ENCODE measurements around the gene RBBP9. TPM values are rescaled to one million over a fixed set of nuclear protein-coding genes. Genes with fewer than 3 reads are reported as not detected.

Gene RBBP9
- total RNA-seq, 1 donor from 2014 or later: 23.6 TPM

DNA sequence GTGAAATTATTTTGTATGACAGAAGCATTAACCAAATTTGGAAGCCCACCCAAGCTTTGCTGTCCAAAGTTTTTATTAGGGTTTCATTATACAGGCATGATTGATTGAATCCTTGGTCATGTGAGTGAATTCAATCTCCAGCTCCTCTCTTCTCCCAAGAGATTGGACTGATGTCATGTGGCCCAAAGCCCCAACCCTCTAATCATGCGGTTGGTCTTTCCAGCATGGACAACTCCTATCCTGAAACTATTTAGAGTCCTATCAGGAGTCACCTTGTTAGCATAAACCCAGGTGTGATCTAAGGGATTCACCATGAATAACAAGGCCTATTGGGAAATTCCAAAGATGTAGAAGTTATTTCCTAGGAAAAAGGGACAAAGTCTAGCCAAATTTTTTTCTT lies 19.2 kb downstream of the RBBP9 start:
- peaks cover 3% of the 10 kb centered on the region for H3K36me3 Mint-ChIP-seq (ENCODE audit: low read depth)
- no peaks in the 10 kb centered on the region for H3K27me3 Mint-ChIP-seq (ENCODE audit: low read depth)
- H3K9me3 Mint-ChIP-seq: no peaks in the 10 kb centered on the region

DNA sequence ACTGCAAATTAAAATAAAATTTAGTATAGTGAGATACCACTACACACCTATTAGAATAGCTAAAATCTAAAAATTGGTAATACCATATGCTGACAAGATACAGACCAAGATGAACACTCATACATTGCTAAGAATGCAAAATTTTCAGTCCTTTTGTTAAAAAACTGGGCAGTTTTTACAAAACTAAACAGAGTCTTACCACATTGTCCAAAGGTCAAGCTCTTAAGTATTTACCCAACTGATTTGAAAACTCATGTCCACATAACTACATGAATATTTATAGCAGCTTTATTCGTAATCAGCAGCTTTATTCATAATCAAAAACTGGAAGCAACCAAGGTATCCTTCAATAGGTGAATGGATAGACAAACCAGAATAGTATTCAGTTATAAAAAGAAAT lies 19.8 kb downstream of the RBBP9 start:
- H3K9me3 Mint-ChIP-seq: no peaks in the 10 kb centered on the region
- TF ChIP-seq, protein P1, sequence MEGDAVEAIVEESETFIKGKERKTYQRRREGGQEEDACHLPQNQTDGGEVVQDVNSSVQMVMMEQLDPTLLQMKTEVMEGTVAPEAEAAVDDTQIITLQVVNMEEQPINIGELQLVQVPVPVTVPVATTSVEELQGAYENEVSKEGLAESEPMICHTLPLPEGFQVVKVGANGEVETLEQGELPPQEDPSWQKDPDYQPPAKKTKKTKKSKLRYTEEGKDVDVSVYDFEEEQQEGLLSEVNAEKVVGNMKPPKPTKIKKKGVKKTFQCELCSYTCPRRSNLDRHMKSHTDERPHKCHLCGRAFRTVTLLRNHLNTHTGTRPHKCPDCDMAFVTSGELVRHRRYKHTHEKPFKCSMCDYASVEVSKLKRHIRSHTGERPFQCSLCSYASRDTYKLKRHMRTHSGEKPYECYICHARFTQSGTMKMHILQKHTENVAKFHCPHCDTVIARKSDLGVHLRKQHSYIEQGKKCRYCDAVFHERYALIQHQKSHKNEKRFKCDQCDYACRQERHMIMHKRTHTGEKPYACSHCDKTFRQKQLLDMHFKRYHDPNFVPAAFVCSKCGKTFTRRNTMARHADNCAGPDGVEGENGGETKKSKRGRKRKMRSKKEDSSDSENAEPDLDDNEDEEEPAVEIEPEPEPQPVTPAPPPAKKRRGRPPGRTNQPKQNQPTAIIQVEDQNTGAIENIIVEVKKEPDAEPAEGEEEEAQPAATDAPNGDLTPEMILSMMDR (conservative IDR thresholded peaks at IDR 0.05): no peak
- H3K4me1 Mint-ChIP-seq: no peaks in the 10 kb centered on the region
- H3K27me3 Mint-ChIP-seq (ENCODE audit: low read depth): no peaks in the 10 kb centered on the region
- no peak overlapping the region for H3K4me3 Mint-ChIP-seq
- DNase-seq (ENCODE audit: low read depth, low spot score): no peak
- peaks cover 3% of the 10 kb centered on the region for H3K36me3 Mint-ChIP-seq (ENCODE audit: low read depth)
- no peak overlapping the region for H3K27ac Mint-ChIP-seq (ENCODE audit: unreplicated experiment)

More for the DNA sequence above, 19.2 kb downstream of the RBBP9 start:
- Mint-ChIP-seq H3K27ac (ENCODE audit: unreplicated experiment) (peak overlapping the region; percentile 67), H3K4me1 (no peaks in the 10 kb centered on the region), H3K4me3 (no peak overlapping the region)
- DNase-seq (ENCODE audit: low read depth, low spot score): no peak
- TF ChIP-seq, protein P1 (conservative IDR thresholded peaks at IDR 0.05): no peak

DNA sequence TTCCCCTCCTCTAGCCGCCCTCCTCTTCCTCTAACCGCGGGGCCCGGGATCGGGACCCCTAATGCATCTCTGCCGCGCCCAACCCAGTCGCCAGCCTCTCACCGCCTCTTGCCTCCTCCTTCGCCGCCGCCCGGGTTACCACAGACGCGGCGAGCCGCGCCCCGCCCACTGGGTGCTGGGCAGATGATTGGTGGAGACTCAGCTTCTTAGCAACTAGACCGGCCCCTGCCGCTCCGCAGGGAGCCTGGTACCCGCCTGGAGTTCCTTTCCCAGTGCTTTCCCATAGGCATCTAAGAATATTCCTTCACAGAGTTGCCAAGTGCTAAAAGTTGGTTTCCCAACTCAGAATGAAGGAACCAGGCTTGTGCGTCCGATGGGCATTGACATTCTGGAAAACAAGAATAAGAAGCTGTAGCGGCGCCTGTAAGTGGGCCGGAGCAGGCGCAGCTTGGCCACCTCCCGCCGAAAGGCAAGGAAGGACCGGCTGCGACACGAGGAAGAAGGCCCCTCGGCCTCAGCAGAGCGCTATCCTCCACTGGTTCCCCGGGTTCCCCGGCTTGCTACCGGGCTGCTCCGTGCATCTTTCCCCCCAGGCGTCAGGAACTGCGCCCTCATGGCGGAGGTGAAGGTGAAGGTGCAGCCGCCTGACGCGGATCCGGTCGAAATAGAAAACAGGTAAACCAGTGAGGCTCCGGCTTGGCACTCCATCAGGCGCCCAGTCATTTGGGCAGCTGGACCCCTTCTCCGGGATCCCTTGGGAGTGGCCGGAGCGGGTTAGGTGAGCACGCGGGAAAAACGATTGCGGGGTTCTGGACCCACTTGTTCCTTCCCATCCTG lies 29.9 kb downstream of the RBBP9 start, which contains the start of the genes DZANK1 and POLR3F:
Gene DZANK1, minus strand, starts transcription at position 137 of the 837 bp plus-strand sequence. CDS start 1,672 bp downstream, outside the sequence.
Gene POLR3F, plus strand, starts transcription at position 497 of the 837 bp plus-strand sequence. Its CDS starts 117 bp downstream, at position 614.
- Mint-ChIP-seq H3K27ac (ENCODE audit: unreplicated experiment) (peak within 1 kb of the TSS; percentile 100), H3K36me3 (ENCODE audit: low read depth) (no peaks in the 10 kb centered on the region), H3K4me1 (peaks cover 29% of the 10 kb centered on the region), H3K4me3 (peak within 1 kb of the TSS; percentile 93), H3K27me3 (ENCODE audit: low read depth) (no peaks in the 10 kb centered on the region), H3K9me3 (no peaks in the 10 kb centered on the region)
- TF ChIP-seq, protein P1 (conservative IDR thresholded peaks at IDR 0.05): no peak
- peak; percentile 93 for DNase-seq (ENCODE audit: low read depth, low spot score)

- H3K27me3 Mint-ChIP-seq (ENCODE audit: low read depth): no peaks in the 10 kb centered on the region
- no peak for DNase-seq (ENCODE audit: low read depth, low spot score)
- peak overlapping the region; percentile 93 for H3K4me3 Mint-ChIP-seq
- TF ChIP-seq, protein P1 (conservative IDR thresholded peaks at IDR 0.05): no peak
- no peaks in the 10 kb centered on the region for H3K36me3 Mint-ChIP-seq (ENCODE audit: low read depth)
- peaks cover 29% of the 10 kb centered on the region for H3K4me1 Mint-ChIP-seq
- H3K27ac Mint-ChIP-seq (ENCODE audit: unreplicated experiment): no peak overlapping the region
- no peaks in the 10 kb centered on the region for H3K9me3 Mint-ChIP-seq
Measured at GRCh38 chr20:18466574-18466893, 30.5 kb downstream of the RBBP9 start.

- no peaks in the 10 kb centered on the region for H3K27me3 Mint-ChIP-seq (ENCODE audit: low read depth)
- no peak overlapping the region for H3K27ac Mint-ChIP-seq (ENCODE audit: unreplicated experiment)
- no peaks in the 10 kb centered on the region for H3K9me3 Mint-ChIP-seq
- peaks cover 29% of the 10 kb centered on the region for H3K4me1 Mint-ChIP-seq
- no peak for DNase-seq (ENCODE audit: low read depth, low spot score)
- H3K36me3 Mint-ChIP-seq (ENCODE audit: low read depth): no peaks in the 10 kb centered on the region
- H3K4me3 Mint-ChIP-seq: peak overlapping the region; percentile 93
- TF ChIP-seq, protein P1 (conservative IDR thresholded peaks at IDR 0.05): no peak
Measured at GRCh38 chr20:18465536-18466200, 31.4 kb downstream of the RBBP9 start.

All from neural crest cell (in vitro differentiated cells).